HCT116 (cell line): ENCODE measurements around the gene CBL. TPM values are rescaled to one million over a fixed set of nuclear protein-coding genes. Genes with fewer than 3 reads are reported as not detected.

Experiments used
- ATAC-seq: fragments of 200-7000 bp; cut with Tn5 transposase; 2 replicates; pipeline ENCODE4 v1.9.1; 2020; ENCODE audit warnings: mild to moderate bottlenecking, moderate library complexity
- BruUV-seq: library from RNA; stranded (reverse); fragments of 400-500 nt; replicated peaks from 2 replicates; lab custom pipeline; 2021; lab: Mats Ljungman, UMichigan
- CTCF ChIA-PET: fragments of 300-600 bp; sonication (Branson Sonifier 250); formaldehyde crosslinking; loops from one replicate; lab custom pipeline; 2021; ENCODE audit warnings: antibody characterized with exemption; lab: Charles Lee
- POLR2A ChIA-PET: fragments of 300-600, 350-600 bp; sonication (Branson Sonifier 250); formaldehyde crosslinking; loops from one replicate; lab custom pipeline; 2021; ENCODE audit warnings: antibody characterized with exemption; lab: Charles Lee
- RAD21 ChIA-PET, 2 experiments: fragments of 300-600 bp; sonication (Branson Sonifier 250); formaldehyde crosslinking; loops; one replicate each; lab custom pipeline; 2023; ENCODE audit warnings: low total read pairs in 2 of 2; ENCODE audit not compliant: uncharacterized antibody in 2 of 2, unreplicated experiment in 2 of 2, low non-redundant PET in 1 of 2; lab: Charles Lee
- DNase-seq: peaks from one replicate; pipeline ENCODE4 v3.0.0-alpha.2; 2010; ENCODE audit warnings: low read depth, low spot score
- H2AFZ ChIP-seq: fragments of 200-600 bp; shearing (Covaris generic), sonication (generic); 2 replicates; pipeline ENCODE4 v1.6.1; 2017; ENCODE audit warnings: low read depth, mixed run types, mixed read lengths, antibody characterized with exemption, low read length; ENCODE audit not compliant: poor library complexity, severe bottlenecking
- H3K27ac ChIP-seq: 2 replicates; pipeline ENCODE4 v1.5.1; 2012; ENCODE audit warnings: low read depth, low read length
- H3K27me3 ChIP-seq: fragments of 200-600 bp; sonication (generic); 2 replicates; pipeline ENCODE4 v1.6.1; 2016; ENCODE audit warnings: mixed run types, low read length, mixed read lengths; ENCODE audit not compliant: insufficient read depth
- H3K36me3 ChIP-seq, 2 experiments: fragments of 200-500 bp in 1 of 2; fragments of 200-600 bp in 1 of 2; sonication (Bioruptor generic) in 1 of 2; sonication (generic) in 1 of 2; 2 replicates each; pipeline versions ENCODE4 v1.5.1 to v1.6.1; 2014 to 2016; ENCODE audit warnings: low read length in 2 of 2, inconsistent platforms in 1 of 2, mixed read lengths in 1 of 2, mixed run types in 1 of 2; ENCODE audit not compliant: insufficient read depth in 2 of 2, control insufficient read depth in 1 of 2
- H3K4me1 ChIP-seq, 2 experiments: fragments of 200-600 bp in 1 of 2; sonication (generic) in 1 of 2; 2 replicates each; pipeline versions ENCODE4 v1.5.1 to v1.6.1; 2012 to 2017; ENCODE audit warnings: low read length in 2 of 2, inconsistent platforms in 1 of 2, mild to moderate bottlenecking in 1 of 2, mixed read lengths in 1 of 2, mixed run types in 1 of 2, moderate library complexity in 1 of 2; ENCODE audit not compliant: insufficient read depth in 2 of 2, control insufficient read depth in 1 of 2
- H3K4me2 ChIP-seq: fragments of 200-600 bp; sonication (generic); 2 replicates; pipeline ENCODE4 v1.6.1; 2017; ENCODE audit warnings: mixed run types, low read length, mixed read lengths
- H3K4me3 ChIP-seq, 2 experiments: fragments of 200-600 bp in 1 of 2; sonication (generic) in 1 of 2; replicated peaks in 1 of 2; 2 replicates each; pipeline ENCODE4 v1.5.1; 2011 to 2016; ENCODE audit warnings: low read length in 2 of 2, control low read depth in 1 of 2, low read depth in 1 of 2, mild to moderate bottlenecking in 1 of 2, mixed read lengths in 1 of 2, mixed run types in 1 of 2
- H3K79me2 ChIP-seq: fragments of 200-600 bp; sonication (generic); 2 replicates; pipeline ENCODE4 v1.6.1; 2017; ENCODE audit warnings: mild to moderate bottlenecking, mixed run types, low read length, moderate library complexity, mixed read lengths; ENCODE audit not compliant: insufficient read depth
- H3K9ac ChIP-seq: fragments of 200-600 bp; sonication (generic); 2 replicates; pipeline ENCODE4 v1.6.1; 2016; ENCODE audit warnings: low read length, mixed read lengths
- H3K9me2 ChIP-seq: fragments of 200-600 bp; sonication (generic), shearing (Covaris generic); 2 replicates; pipeline ENCODE4 v1.6.1; 2017; ENCODE audit warnings: mixed run types, mild to moderate bottlenecking, moderate library complexity; ENCODE audit not compliant: insufficient read depth
- H3K9me3 ChIP-seq, 2 experiments: fragments of 200-500 bp in 1 of 2; fragments of 200-600 bp in 1 of 2; sonication (Bioruptor generic) in 1 of 2; sonication (generic) in 1 of 2; 2 replicates each; pipeline ENCODE4 v1.6.1; 2014 to 2017; ENCODE audit warnings: low read length in 2 of 2, mixed read lengths in 2 of 2, inconsistent platforms in 1 of 2, low read depth in 1 of 2, mild to moderate bottlenecking in 1 of 2, mixed run types in 1 of 2, moderate library complexity in 1 of 2; ENCODE audit not compliant: control insufficient read depth in 1 of 2, insufficient read depth in 1 of 2
- H4K20me1 ChIP-seq: fragments of 200-600 bp; sonication (generic), shearing (Covaris generic); 2 replicates; pipeline ENCODE4 v1.6.1; 2017; ENCODE audit warnings: mixed run types, mild to moderate bottlenecking, moderate library complexity; ENCODE audit not compliant: insufficient read depth
- ATF3 ChIP-seq: IDR thresholded peaks from 2 replicates; pipeline ENCODE4 v1.6.1; 2012
- CEBPB ChIP-seq: IDR thresholded peaks from 2 replicates; pipeline ENCODE4 v1.6.1; 2012; ENCODE audit warnings: low read depth
- CTCF ChIP-seq, 3 experiments: fragments of 200-600 bp in 1 of 3; sonication (generic) in 1 of 3; IDR thresholded peaks in 2 of 3; conservative IDR thresholded peaks in 1 of 3; 2 replicates each; pipeline ENCODE4 v1.5.1; 2012 to 2017; ENCODE audit warnings: low read depth in 2 of 3, low read length in 2 of 3, antibody characterized with exemption in 1 of 3, borderline replicate concordance in 1 of 3, control low read depth in 1 of 3, mild to moderate bottlenecking in 1 of 3, mixed read lengths in 1 of 3, mixed run types in 1 of 3, moderate library complexity in 1 of 3; ENCODE audit not compliant: insufficient read depth in 1 of 3
- EGR1 ChIP-seq: IDR thresholded peaks from 2 replicates; pipeline ENCODE4 v1.6.1; 2012; ENCODE audit warnings: low read depth
- EZH2phosphoT487 ChIP-seq: fragments of 200-600 bp; IDR thresholded peaks from 2 replicates; pipeline ENCODE4 v1.6.1; 2018; ENCODE audit warnings: antibody characterized with exemption, borderline replicate concordance
- FOSL1 ChIP-seq: IDR thresholded peaks from 2 replicates; pipeline ENCODE4 v1.6.1; 2012; ENCODE audit warnings: low read depth
- JUND ChIP-seq: IDR thresholded peaks from 2 replicates; pipeline ENCODE4 v1.6.1; 2012
- POLR2AphosphoS5 ChIP-seq: IDR thresholded peaks from 2 replicates; pipeline ENCODE4 v1.6.1; 2011; ENCODE audit warnings: mild to moderate bottlenecking, low read depth, low read length, moderate library complexity
- RAD21 ChIP-seq: IDR thresholded peaks from 2 replicates; pipeline ENCODE4 v1.6.1; 2012; ENCODE audit warnings: low read depth, mild to moderate bottlenecking
- SIN3A ChIP-seq: IDR thresholded peaks from 2 replicates; pipeline ENCODE4 v1.6.1; 2012; ENCODE audit warnings: low read depth
- YY1 ChIP-seq: IDR thresholded peaks from 2 replicates; pipeline ENCODE4 v1.6.1; 2011; ENCODE audit warnings: low read length, low read depth, moderate library complexity, mild to moderate bottlenecking; ENCODE audit not compliant: insufficient replicate concordance; ENCODE audit errors: extremely low read depth
- ZFX ChIP-seq: fragments of 450-650 bp; IDR thresholded peaks from 2 replicates; pipeline ENCODE4 v1.6.1; 2017
- intact Hi-C: fragments of 100-400 bp; cut with micrococcal nuclease; formaldehyde crosslinking; loops from 2 replicates; pipeline ENCODE4 v1.10.0; 2022
- total RNA-seq: library from RNA; stranded (reverse); gene quantifications from one replicate; pipeline ENCODE4 v1.2.1, GENCODE V29; 2021; ENCODE audit not compliant: unreplicated experiment

Gene CBL
- total RNA-seq, 1 experiment from 2014 or later, result 31.1 TPM

- no peak overlapping the region for H3K4me3 ChIP-seq
- H3K27me3 ChIP-seq, result no peaks in the 10 kb centered on the region
- TF ChIP-seq FOSL1 (no peak), JUND (no peak)
- no peak overlapping the region for H3K4me2 ChIP-seq
- no peak overlapping the region for H3K9ac ChIP-seq
- DNase-seq (no peak), ATAC-seq (no peak)
- H3K9me3 ChIP-seq, result no peaks in the 10 kb centered on the region
- H2AFZ ChIP-seq, result no peak overlapping the region
- BruUV-seq, result no TSS peak
- H3K79me2 ChIP-seq, result no peaks in the 10 kb centered on the region
- H3K4me1 ChIP-seq, result peaks cover 0 to 15% of the 10 kb centered on the region in 2 experiments; a peak in 1 of 4 replicates
- no peaks in the 10 kb centered on the region for H4K20me1 ChIP-seq
- intact Hi-C loops, result loop anchor here (5.0 kb wide), 1 partner anchor 221 kb away; the partner anchor contains the start of gene DPAGT1
- H3K36me3 ChIP-seq, result no peaks in the 10 kb centered on the region
- ChIA-PET RAD21 (no interaction called here), POLR2A (no interaction called here), CTCF (interaction anchor here (0.7 to 3.4 kb wide), 5 partner anchors 11 to 238 kb away, joined by 3 to 44 read pairs (median 4); partner anchors contain the start of gene RNF26)
- no peaks in the 10 kb centered on the region for H3K9me2 ChIP-seq
- no peak overlapping the region for H3K27ac ChIP-seq
Observed at GRCh38 chr11:119322921-119323531, 116.9 kb downstream of the CBL start.

GRCh38 chr11:119323532-119324033 is 117.4 kb downstream of the CBL start:
- Histone ChIP-seq H2AFZ (no peak overlapping the region), H4K20me1 (no peaks in the 10 kb centered on the region), H3K9ac (no peak overlapping the region), H3K36me3 (no peaks in the 10 kb centered on the region), H3K79me2 (no peaks in the 10 kb centered on the region), H3K4me3 (no peak overlapping the region), H3K4me1 (peaks cover 0 to 10% of the 10 kb centered on the region in 2 experiments; a peak in 1 of 4 replicates), H3K9me2 (no peaks in the 10 kb centered on the region)
- DNase-seq, result peak; percentile 51
- CTCF ChIA-PET, result interaction anchor here (0.7 to 3.4 kb wide), 4 partner anchors 15 to 238 kb away, joined by 3 to 44 read pairs (median 8); no protein-coding TSS in a partner anchor
- POLR2A ChIA-PET, result no interaction called here
- TF ChIP-seq EZH2phosphoT487, result no peak
- TF ChIP-seq CTCF (IDR thresholded peaks at IDR 0.05 in 2 of 3, conservative IDR thresholded peaks at IDR 0.05 in 1 of 3; ENCODE audit: borderline replicate concordance in 1 of 3, insufficient read depth in 1 of 3, low read depth in 2 of 3, low read length in 2 of 3), result peak; percentile 76 to 90 (median 85)
- no peak for TF ChIP-seq POLR2AphosphoS5
- TF ChIP-seq SIN3A, result no peak
- TF ChIP-seq CEBPB, result no peak
- TF ChIP-seq ATF3, result no peak
- no peak for TF ChIP-seq ZFX
- peak; percentile 33 for TF ChIP-seq YY1
- no peak for TF ChIP-seq EGR1
- TF ChIP-seq RAD21, result peak; percentile 84
- TF ChIP-seq, all 23 proteins: peak for 3
- ATAC-seq, result peak; percentile 71
- Histone ChIP-seq H3K27ac (no peak overlapping the region), H3K27me3 (no peaks in the 10 kb centered on the region), H3K9me3 (no peaks in the 10 kb centered on the region), H3K4me2 (peak overlapping the region; percentile 29)
- intact Hi-C loops, result loop anchor here (5.0 kb wide), 1 partner anchor 221 kb away; the partner anchor contains the start of gene DPAGT1
- RAD21 ChIA-PET, result no interaction called here
- no TSS peak for BruUV-seq
